ENCODE data around the gene STRA8. TPM values are rescaled to one million over a fixed set of nuclear protein-coding genes. Genes with fewer than 3 reads are reported as not detected.

STRA8 gene
- polyA plus RNA-seq, 1 experiment = not detected

DNA sequence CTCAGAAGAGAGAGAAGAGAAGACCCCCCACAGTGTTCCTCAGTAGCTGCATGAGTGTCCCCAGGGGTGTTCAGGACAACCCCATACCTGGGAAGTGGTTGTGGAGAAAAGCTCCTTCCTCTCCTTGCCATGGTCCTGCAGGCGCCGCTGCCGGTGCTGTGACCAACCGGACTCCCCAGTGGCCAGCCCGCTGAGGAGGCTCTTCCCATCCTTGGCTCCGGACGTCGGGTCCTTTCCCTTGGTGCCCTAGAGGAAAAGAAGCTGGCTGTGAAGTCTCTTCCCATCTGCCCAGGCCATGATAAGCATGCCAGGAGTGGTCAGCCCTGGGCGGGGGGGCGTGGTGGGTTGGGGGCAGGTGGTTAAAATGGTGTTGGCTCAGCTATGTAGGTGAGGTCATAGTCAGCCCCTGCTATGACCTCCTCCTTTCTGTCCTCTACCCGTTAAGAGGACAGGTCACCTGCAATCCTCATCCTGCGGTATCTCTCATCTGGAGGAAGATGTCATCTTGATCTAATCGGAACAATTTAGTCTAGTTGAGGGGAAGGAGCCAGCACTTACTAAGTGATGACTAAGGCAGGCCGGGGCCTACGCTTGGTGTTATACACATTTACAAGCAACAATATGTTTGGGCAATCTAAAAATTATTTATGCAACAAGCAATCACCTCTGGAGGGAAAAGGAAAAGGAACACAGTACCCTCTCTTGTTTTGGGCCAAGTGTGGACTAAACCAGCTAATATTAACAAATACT, 35.6 kb upstream of the STRA8 start:
- TF ChIP-seq, protein P1, sequence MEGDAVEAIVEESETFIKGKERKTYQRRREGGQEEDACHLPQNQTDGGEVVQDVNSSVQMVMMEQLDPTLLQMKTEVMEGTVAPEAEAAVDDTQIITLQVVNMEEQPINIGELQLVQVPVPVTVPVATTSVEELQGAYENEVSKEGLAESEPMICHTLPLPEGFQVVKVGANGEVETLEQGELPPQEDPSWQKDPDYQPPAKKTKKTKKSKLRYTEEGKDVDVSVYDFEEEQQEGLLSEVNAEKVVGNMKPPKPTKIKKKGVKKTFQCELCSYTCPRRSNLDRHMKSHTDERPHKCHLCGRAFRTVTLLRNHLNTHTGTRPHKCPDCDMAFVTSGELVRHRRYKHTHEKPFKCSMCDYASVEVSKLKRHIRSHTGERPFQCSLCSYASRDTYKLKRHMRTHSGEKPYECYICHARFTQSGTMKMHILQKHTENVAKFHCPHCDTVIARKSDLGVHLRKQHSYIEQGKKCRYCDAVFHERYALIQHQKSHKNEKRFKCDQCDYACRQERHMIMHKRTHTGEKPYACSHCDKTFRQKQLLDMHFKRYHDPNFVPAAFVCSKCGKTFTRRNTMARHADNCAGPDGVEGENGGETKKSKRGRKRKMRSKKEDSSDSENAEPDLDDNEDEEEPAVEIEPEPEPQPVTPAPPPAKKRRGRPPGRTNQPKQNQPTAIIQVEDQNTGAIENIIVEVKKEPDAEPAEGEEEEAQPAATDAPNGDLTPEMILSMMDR (IDR thresholded peaks at IDR 0.05; ENCODE audit: low read depth, low read length) = no peak
- ChIA-PET CTCF (interaction anchor here (0.5 kb wide), 1 partner anchor 76 kb away, joined by 3 read pairs; no protein-coding TSS in a partner anchor), POLR2A (no interaction called here)
- H3K27ac ChIP-seq (ENCODE audit: low read depth, low read length) = no peak overlapping the region
- no peaks in the 10 kb centered on the region for H3K9me3 ChIP-seq (ENCODE audit: control insufficient read depth, insufficient read depth, low read length)
- DNase-seq (ENCODE audit: low read depth, low spot score) = no peak
- no peak overlapping the region for H3K4me3 ChIP-seq (ENCODE audit: low read depth, low read length)
- H3K27me3 ChIP-seq (ENCODE audit: control insufficient read depth, insufficient read depth, low read length) = no peaks in the 10 kb centered on the region

DNA sequence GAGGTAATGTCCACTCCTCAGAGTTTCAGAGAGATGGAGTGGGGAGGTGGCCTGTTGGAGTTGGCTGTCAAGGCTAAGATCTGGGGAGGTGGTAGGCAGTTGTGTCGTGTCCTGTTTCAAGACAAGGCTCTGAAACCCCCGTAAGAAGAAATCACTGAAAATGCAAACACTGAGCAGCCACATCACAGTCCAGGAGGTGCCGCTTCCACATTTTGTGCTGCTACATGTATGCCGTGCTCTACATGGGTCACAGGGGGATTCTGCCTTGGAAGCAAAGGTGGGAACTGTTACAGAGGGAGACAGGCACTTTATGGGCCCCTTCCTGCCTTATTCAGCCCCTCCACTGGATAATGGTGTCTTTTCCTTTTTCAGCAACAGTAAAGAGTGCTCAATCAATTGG, 34.2 kb upstream of the STRA8 start:
- DNase-seq (ENCODE audit: low read depth, low spot score) = no peak
- Histone ChIP-seq H3K4me3 (ENCODE audit: low read depth, low read length) (no peak overlapping the region), H3K27ac (ENCODE audit: low read depth, low read length) (no peak overlapping the region), H3K27me3 (ENCODE audit: control insufficient read depth, insufficient read depth, low read length) (no peaks in the 10 kb centered on the region), H3K9me3 (ENCODE audit: control insufficient read depth, insufficient read depth, low read length) (no peaks in the 10 kb centered on the region)
- ChIA-PET POLR2A (no interaction called here), CTCF (no interaction called here)
- TF ChIP-seq, protein P1 (IDR thresholded peaks at IDR 0.05; ENCODE audit: low read depth, low read length) = no peak

DNA sequence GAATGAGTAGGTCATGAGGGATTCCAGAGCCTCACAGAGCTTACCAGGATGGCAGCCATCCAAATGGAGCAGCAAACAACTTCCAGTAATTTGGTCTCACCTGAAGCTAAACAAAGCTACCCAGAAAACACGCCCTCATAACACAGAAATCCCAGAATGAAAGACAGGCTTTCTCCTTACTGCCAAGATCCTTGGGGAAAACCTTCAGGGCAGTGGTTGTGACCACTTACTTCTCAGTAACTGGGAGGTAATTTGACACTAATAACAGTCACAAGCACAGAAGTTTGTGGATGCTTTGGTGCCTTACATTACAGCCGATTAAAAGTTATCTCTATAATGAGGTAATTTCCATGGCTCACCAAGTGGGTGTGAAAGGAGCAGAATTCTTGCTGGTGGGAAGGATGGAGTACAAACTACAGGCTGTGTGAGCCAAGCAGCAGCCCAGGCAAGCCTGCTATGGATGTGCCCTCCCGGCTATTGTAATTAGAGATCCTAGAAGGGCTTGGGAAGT, 32.8 kb upstream of the STRA8 start:
- TF ChIP-seq, protein P1 (IDR thresholded peaks at IDR 0.05; ENCODE audit: low read depth, low read length) = no peak
- H3K4me3 ChIP-seq (ENCODE audit: low read depth, low read length) = no peak overlapping the region
- POLR2A ChIA-PET = no interaction called here
- CTCF ChIA-PET = no interaction called here
- no peaks in the 10 kb centered on the region for H3K9me3 ChIP-seq (ENCODE audit: control insufficient read depth, insufficient read depth, low read length)
- DNase-seq (ENCODE audit: low read depth, low spot score) = no peak
- no peaks in the 10 kb centered on the region for H3K27me3 ChIP-seq (ENCODE audit: control insufficient read depth, insufficient read depth, low read length)
- H3K27ac ChIP-seq (ENCODE audit: low read depth, low read length) = peak overlapping the region; percentile 31

DNA sequence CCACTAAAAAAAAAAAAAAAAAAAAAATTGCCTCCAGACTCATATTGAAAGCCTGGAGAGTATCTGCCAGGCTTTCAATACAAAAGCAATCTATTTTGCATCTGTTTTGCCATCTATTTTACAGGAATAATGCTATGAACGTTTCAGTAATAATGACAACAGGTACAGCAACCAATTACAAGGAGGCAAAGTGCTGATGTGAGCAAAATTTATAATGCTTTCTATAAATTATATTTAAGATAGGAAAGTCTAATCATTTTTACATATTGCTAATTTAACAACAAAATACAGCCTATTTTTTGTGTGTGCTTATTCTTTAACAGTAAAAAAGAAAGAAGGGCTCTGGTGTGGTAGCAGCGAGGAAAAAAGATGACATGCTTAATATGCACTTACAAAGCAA, 32.3 kb upstream of the STRA8 start:
- ChIA-PET POLR2A (no interaction called here), CTCF (interaction anchor here (2.0 kb wide), 1 partner anchor 30 kb away, joined by 7 read pairs; the partner anchor contains the start of gene CYREN)
- Histone ChIP-seq H3K9me3 (ENCODE audit: control insufficient read depth, insufficient read depth, low read length) (no peaks in the 10 kb centered on the region), H3K4me3 (ENCODE audit: low read depth, low read length) (no peak overlapping the region), H3K27me3 (ENCODE audit: control insufficient read depth, insufficient read depth, low read length) (no peaks in the 10 kb centered on the region), H3K27ac (ENCODE audit: low read depth, low read length) (peak overlapping the region; percentile 31)
- DNase-seq (ENCODE audit: low read depth, low spot score) = no peak
- TF ChIP-seq, protein P1 (IDR thresholded peaks at IDR 0.05; ENCODE audit: low read depth, low read length) = no peak

DNA sequence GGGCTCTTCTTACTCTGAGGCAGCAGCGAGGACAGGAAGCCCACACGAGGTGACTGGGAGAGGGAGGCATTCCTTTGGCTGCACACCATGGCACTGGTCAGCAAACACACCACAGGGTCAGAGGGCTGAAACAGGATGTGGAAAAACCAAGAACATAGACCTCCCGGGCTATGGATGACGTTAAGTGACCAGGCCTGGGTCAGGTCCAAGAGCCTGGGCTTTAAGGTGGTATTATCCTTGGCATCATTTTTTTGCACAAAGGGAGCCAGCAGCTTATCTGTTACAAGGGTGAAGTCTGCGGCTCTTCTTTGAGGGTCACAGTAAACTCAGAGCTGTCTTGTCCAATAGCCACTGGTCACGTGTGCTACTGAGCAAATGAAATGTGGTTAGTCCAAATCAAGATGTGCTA, 29.3 kb upstream of the STRA8 start:
- DNase-seq (ENCODE audit: low read depth, low spot score) = peak; percentile 44
- no peaks in the 10 kb centered on the region for H3K27me3 ChIP-seq (ENCODE audit: control insufficient read depth, insufficient read depth, low read length)
- ChIA-PET POLR2A (interaction anchor here (1.0 kb wide), 2 partner anchors 10 to 218 kb away, joined by 3 read pairs; partner anchors contain the start of gene AGBL3), CTCF (interaction anchor here (1.1 to 1.5 kb wide), 2 partner anchors 33 to 77 kb away, joined by 4 to 7 read pairs; no protein-coding TSS in a partner anchor)
- TF ChIP-seq, protein P1 (IDR thresholded peaks at IDR 0.05; ENCODE audit: low read depth, low read length) = no peak
- no peak overlapping the region for H3K4me3 ChIP-seq (ENCODE audit: low read depth, low read length)
- no peak overlapping the region for H3K27ac ChIP-seq (ENCODE audit: low read depth, low read length)
- H3K9me3 ChIP-seq (ENCODE audit: control insufficient read depth, insufficient read depth, low read length) = no peaks in the 10 kb centered on the region
